Activated B cell treated with CpG ODN at 0.5 μM for 24 hours (primary cell): ENCODE measurements around the gene ELOVL6. TPM values are rescaled to one million over a fixed set of nuclear protein-coding genes. Genes with fewer than 3 reads are reported as not detected.

ENCODE experiments used
- ATAC-seq: fragments of 200-7000 bp; cut with Tn5 transposase; one replicate; pipeline ENCODE4 v1.10.0; 2021; ENCODE audit warnings: low read depth, mild to moderate bottlenecking, moderate library complexity
- CTCF ChIA-PET: fragments of 350-600 bp; sonication (Branson Sonifier 250); formaldehyde crosslinking; loops from one replicate; lab custom pipeline; 2021; ENCODE audit warnings: antibody characterized with exemption; lab: Charles Lee
- POLR2A ChIA-PET: fragments of 350-600 bp; sonication (Branson Sonifier 250); formaldehyde crosslinking; loops from one replicate; lab custom pipeline; 2021; ENCODE audit warnings: antibody characterized with exemption; lab: Charles Lee
- DNase-seq: peaks from one replicate; pipeline ENCODE4 v3.0.0; 2022
- H3K27ac Mint-ChIP-seq: one replicate; pipeline ENCODE4 v1.8.0; 2020; ENCODE audit warnings: mixed read lengths
- H3K27me3 Mint-ChIP-seq: one replicate; pipeline ENCODE4 v1.8.0; 2021; ENCODE audit warnings: mixed read lengths
- H3K36me3 Mint-ChIP-seq: one replicate; pipeline ENCODE4 v1.8.0; 2021; ENCODE audit warnings: low read depth, mixed read lengths
- H3K4me1 Mint-ChIP-seq: one replicate; pipeline ENCODE4 v1.8.0; 2021; ENCODE audit warnings: mixed read lengths
- H3K4me3 Mint-ChIP-seq: one replicate; pipeline ENCODE4 v1.8.0; 2020; ENCODE audit warnings: mild to moderate bottlenecking, mixed read lengths
- H3K9me3 Mint-ChIP-seq: one replicate; pipeline ENCODE4 v1.8.0; 2020; ENCODE audit warnings: mixed read lengths
- CTCF ChIP-seq: fragments of 200-600 bp; IDR thresholded peaks from one replicate; pipeline ENCODE4 v1.8.0; 2022; ENCODE audit warnings: antibody characterized with exemption, mild to moderate bottlenecking
- intact Hi-C: fragments of 100-400 bp; cut with micrococcal nuclease; formaldehyde crosslinking; loops from one replicate; pipeline ENCODE4 v1.15.1; 2024
- total RNA-seq: library from RNA; stranded (reverse); gene quantifications from 2 replicates; pipeline ENCODE4 v1.2.3, GENCODE V29; 2022

Gene ELOVL6
- total RNA-seq, 1 donor from 2014 or later, result 2.1 TPM

- H3K27ac Mint-ChIP-seq, result no peak overlapping the region
- no peak for TF ChIP-seq CTCF
- no peak for DNase-seq
- no peaks in the 10 kb centered on the region for H3K4me1 Mint-ChIP-seq
- CTCF ChIA-PET, result no interaction called here
- POLR2A ChIA-PET, result no interaction called here
- no peak overlapping the region for H3K4me3 Mint-ChIP-seq
- no peak for ATAC-seq
- H3K36me3 Mint-ChIP-seq, result no peaks in the 10 kb centered on the region
- intact Hi-C loops, result no loop called here
- H3K27me3 Mint-ChIP-seq, result no peaks in the 10 kb centered on the region
- no peaks in the 10 kb centered on the region for H3K9me3 Mint-ChIP-seq
Observed at GRCh38 chr4:110139111-110139510, 59.3 kb downstream of the ELOVL6 start.

GRCh38 chr4:110138551-110138950 is 59.9 kb downstream of the ELOVL6 start:
- H3K27me3 Mint-ChIP-seq, result no peaks in the 10 kb centered on the region
- H3K4me1 Mint-ChIP-seq, result no peaks in the 10 kb centered on the region
- ChIA-PET CTCF (no interaction called here), POLR2A (no interaction called here)
- DNase-seq (no peak), ATAC-seq (no peak)
- no peak overlapping the region for H3K4me3 Mint-ChIP-seq
- no peaks in the 10 kb centered on the region for H3K9me3 Mint-ChIP-seq
- no peak overlapping the region for H3K27ac Mint-ChIP-seq
- no peak for TF ChIP-seq CTCF
- intact Hi-C loops, result no loop called here
- H3K36me3 Mint-ChIP-seq, result no peaks in the 10 kb centered on the region

- CTCF ChIA-PET, result no interaction called here
- H3K36me3 Mint-ChIP-seq, result no peaks in the 10 kb centered on the region
- TF ChIP-seq CTCF, result no peak
- H3K9me3 Mint-ChIP-seq, result no peaks in the 10 kb centered on the region
- no peak for ATAC-seq
- no peak overlapping the region for H3K27ac Mint-ChIP-seq
- intact Hi-C loops, result no loop called here
- no peaks in the 10 kb centered on the region for H3K27me3 Mint-ChIP-seq
- POLR2A ChIA-PET, result no interaction called here
- no peak overlapping the region for H3K4me3 Mint-ChIP-seq
- H3K4me1 Mint-ChIP-seq, result no peaks in the 10 kb centered on the region
- DNase-seq, result no peak
Observed at GRCh38 chr4:110137829-110138228, 60.6 kb downstream of the ELOVL6 start.

- Mint-ChIP-seq H3K4me3 (no peak overlapping the region), H3K27me3 (no peaks in the 10 kb centered on the region), H3K36me3 (no peaks in the 10 kb centered on the region), H3K9me3 (no peaks in the 10 kb centered on the region), H3K27ac (no peak overlapping the region), H3K4me1 (no peaks in the 10 kb centered on the region)
- CTCF ChIA-PET, result no interaction called here
- no peak for TF ChIP-seq CTCF
- no peak for ATAC-seq
- intact Hi-C loops, result no loop called here
- DNase-seq, result no peak
- POLR2A ChIA-PET, result no interaction called here
Observed at GRCh38 chr4:110135523-110135922, 62.9 kb downstream of the ELOVL6 start.

GRCh38 chr4:110135076-110135475 is 63.3 kb downstream of the ELOVL6 start:
- Mint-ChIP-seq H3K27me3 (no peaks in the 10 kb centered on the region), H3K27ac (no peak overlapping the region), H3K4me1 (no peaks in the 10 kb centered on the region), H3K9me3 (no peaks in the 10 kb centered on the region), H3K4me3 (no peak overlapping the region), H3K36me3 (no peaks in the 10 kb centered on the region)
- CTCF ChIA-PET, result no interaction called here
- POLR2A ChIA-PET, result no interaction called here
- no peak for TF ChIP-seq CTCF
- no peak for DNase-seq
- intact Hi-C loops, result no loop called here
- no peak for ATAC-seq
